ENCODE results near the gene GARIN5B.
A peak's percentile ranks its signal among the peaks of the same experiment; 100 is the strongest.

GARIN5B gene

GRCh38 chr19:55387736-55388497, 24.9 kb upstream of the GARIN5B start:
- DNase-seq = no peak

GRCh38 chr19:55386493-55386971, 23.5 kb upstream of the GARIN5B start:
- DNase-seq = no peak

GRCh38 chr19:55385724-55386492, 22.8 kb upstream of the GARIN5B start, which contains the start of gene RPL28:
TSS of gene RPL28 (plus strand) at chr19:55385932. CDS start at chr19:55386358, 426 bp downstream.
- peak; percentile 97 for DNase-seq

GRCh38 chr19:55384920-55385723, 22.1 kb upstream of the GARIN5B start:
- peak; percentile 95 for DNase-seq

- peak; percentile 44 for DNase-seq
These were observed 21.3 kb upstream of the GARIN5B start, which contains the start of gene TMEM238 for GRCh38 chr19:55384131-55384919. TSS of gene TMEM238 (minus strand) at chr19:55384292. CDS start at chr19:55384259, 33 bp downstream.

GRCh38 chr19:55383279-55384130, 20.4 kb upstream of the GARIN5B start:
- DNase-seq = peak; percentile 46

GRCh38 chr19:55382522-55383054, 19.5 kb upstream of the GARIN5B start:
- no peak for DNase-seq

- no peak for DNase-seq
These were observed 19.0 kb upstream of the GARIN5B start for GRCh38 chr19:55382013-55382412.

GRCh38 chr19:55379174-55379573, 16.1 kb upstream of the GARIN5B start:
- DNase-seq = no peak

GRCh38 chr19:55377356-55378131, 14.5 kb upstream of the GARIN5B start:
- no peak for DNase-seq

GRCh38 chr19:55376241-55376933, 13.3 kb upstream of the GARIN5B start, which contains the start of gene TMEM190:
TSS of gene TMEM190 (plus strand) at chr19:55376826. CDS start at chr19:55376854, 28 bp downstream.
- DNase-seq = no peak

- DNase-seq = no peak
These were observed 11.1 kb upstream of the GARIN5B start for GRCh38 chr19:55373993-55374757.

- no peak for DNase-seq
These were observed 10.4 kb upstream of the GARIN5B start for GRCh38 chr19:55373306-55373992.

GRCh38 chr19:55372316-55373081, 9.4 kb upstream of the GARIN5B start:
- peak; percentile 31 for DNase-seq

- no peak for DNase-seq
These were observed 7.4 kb upstream of the GARIN5B start, which contains the start of gene IL11 for GRCh38 chr19:55370305-55370988. TSS of gene IL11 (minus strand) at chr19:55370463. CDS start at chr19:55370310, 153 bp downstream.

GRCh38 chr19:55369653-55370304, 6.7 kb upstream of the GARIN5B start:
- peak; percentile 33 for DNase-seq
